GM18520 (cell line): ENCODE data around the gene PLCH1.

Experiments
- ATAC-seq: cut with Tn5 transposase; IDR thresholded peaks from one replicate; pipeline ENCODE4 v1.9.1; 2021; ENCODE audit not compliant: unreplicated experiment

PLCH1 gene

GRCh38 chr3:155745795-155746550, 1.1 kb upstream of the PLCH1 start:
- ATAC-seq, result no peak

DNA sequence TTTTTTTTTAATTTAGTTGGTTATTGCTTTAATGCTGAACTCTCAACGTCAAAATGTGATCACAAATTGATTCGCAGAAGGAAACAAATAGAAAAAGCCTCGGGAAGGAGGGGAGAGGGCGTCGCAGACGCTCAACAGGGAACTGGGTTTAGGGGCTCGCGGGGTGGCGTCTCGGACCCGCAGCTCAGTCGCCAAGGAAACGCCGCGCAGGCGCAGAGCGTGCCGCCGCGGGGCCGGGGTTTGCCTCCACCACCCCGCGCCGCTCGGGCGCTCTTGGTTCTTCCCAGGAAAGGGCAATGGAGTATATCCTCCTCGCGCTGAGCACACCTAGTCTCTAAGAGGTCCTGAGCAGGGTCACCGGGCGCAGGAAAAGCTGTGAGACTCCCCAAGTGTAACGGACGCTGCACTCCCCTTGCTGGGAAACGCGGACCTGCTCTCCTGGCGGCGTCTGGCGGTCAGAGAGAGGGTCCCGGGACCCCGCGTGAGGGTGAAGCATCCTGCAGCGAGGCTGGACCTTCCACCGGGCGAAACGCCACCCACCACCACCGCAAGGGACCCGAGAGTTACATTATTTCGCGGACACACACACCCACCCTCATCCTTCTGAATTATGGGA, 753 bp downstream of the PLCH1 start:
- no peak for ATAC-seq

DNA sequence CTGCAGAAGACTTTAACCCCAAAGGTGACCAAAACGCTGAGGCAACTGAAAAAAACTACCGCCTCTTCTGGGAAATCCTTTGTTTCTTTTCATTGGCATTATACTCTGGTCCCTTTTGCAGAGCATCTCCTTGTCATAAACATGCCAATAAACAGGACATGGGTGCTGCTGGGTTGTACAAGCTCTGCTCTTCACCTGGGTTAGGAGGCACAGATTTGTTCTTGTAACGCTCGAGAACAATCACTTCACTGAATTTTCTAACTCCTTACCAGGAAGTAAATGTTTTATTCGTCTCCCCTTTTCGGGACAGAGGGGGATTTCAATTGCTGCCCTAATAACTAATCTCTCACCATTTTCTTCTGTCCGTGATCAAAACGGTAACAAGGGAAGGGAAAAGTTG, 1.3 kb downstream of the PLCH1 start:
- no peak for ATAC-seq

DNA sequence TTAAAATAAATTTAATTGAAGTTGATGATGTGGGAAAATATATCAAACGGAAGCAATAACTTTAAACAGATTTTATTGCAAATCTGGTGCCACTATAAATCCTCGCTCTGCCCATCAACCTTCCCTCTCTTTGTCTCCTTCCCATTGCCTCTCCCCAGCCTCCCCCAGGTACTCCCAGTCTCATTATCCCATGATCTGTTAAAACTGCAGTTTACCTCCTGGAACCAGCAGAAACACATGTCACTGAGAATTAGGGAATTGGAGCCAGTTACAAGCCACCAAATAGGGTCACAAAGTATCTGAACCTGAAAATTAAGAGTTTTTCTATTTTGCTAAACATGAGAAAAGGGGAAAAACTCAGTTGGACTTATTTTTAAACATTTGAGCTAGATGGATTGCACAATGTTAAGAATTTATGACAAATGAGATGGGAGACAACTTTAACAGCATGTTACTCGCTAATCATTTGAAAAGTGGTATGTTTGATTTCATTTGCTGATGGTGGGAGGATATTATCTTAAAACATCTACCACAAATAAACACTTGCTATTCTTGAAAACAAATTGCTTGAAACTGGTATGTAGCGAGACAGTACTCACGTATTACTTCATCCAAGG, 2.4 kb downstream of the PLCH1 start:
- no peak for ATAC-seq

DNA sequence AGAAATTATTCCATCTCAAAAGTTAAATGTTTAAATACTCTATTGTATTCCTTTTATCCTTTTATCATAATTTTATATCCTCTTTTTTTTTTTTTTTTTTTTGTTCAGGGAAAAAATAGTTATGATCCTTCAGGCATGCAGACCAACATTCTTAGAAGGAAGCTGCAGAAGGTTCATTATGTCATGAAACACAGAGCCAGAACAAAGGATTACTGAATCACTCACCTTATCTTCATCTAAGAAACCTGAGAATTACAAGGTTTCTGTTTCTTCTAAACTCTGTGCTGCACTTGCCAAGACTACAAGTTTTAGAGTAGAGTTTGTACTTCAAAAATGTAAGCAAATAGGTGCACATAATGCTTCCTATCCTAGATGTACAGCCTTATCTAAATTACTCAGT, 3.3 kb downstream of the PLCH1 start:
- no peak for ATAC-seq

- no peak for ATAC-seq
These were observed 3.8 kb downstream of the PLCH1 start for GRCh38 chr3:155741101-155741500.

DNA sequence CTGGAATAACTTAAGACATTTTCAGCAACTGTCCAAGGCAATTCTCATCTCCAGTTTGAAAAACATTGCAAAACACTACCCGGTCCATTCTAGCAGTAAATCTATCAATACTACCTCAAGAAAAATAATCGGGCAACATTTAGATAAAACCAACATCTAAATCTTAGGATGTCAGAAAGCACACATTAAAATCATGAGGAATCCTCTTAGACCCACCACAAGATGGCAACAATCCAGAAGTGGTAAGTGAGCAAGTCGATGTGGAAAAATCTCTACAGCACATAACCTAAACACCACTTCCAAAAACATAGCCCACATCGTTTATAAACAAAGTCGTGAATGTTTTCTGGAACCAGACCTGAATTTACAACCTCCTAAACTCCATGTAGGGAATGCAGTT, 5.7 kb downstream of the PLCH1 start:
- ATAC-seq, result no peak

- ATAC-seq, result no peak
These were observed 6.2 kb downstream of the PLCH1 start for GRCh38 chr3:155738580-155739076.

- peak; percentile 95 for ATAC-seq
These were observed 6.9 kb downstream of the PLCH1 start for GRCh38 chr3:155737844-155738460.

- ATAC-seq, result no peak
These were observed 8.5 kb downstream of the PLCH1 start for GRCh38 chr3:155736381-155736780.

- no peak for ATAC-seq
These were observed 14.0 kb downstream of the PLCH1 start for GRCh38 chr3:155730843-155731242.

GRCh38 chr3:155727836-155728235, 17.0 kb downstream of the PLCH1 start:
- no peak for ATAC-seq

- no peak for ATAC-seq
These were observed 30.6 kb downstream of the PLCH1 start for GRCh38 chr3:155714295-155714718.

GRCh38 chr3:155712008-155712407, 32.9 kb downstream of the PLCH1 start:
- peak; percentile 96 for ATAC-seq

- no peak for ATAC-seq
These were observed 39.9 kb downstream of the PLCH1 start for GRCh38 chr3:155704771-155705559.

DNA sequence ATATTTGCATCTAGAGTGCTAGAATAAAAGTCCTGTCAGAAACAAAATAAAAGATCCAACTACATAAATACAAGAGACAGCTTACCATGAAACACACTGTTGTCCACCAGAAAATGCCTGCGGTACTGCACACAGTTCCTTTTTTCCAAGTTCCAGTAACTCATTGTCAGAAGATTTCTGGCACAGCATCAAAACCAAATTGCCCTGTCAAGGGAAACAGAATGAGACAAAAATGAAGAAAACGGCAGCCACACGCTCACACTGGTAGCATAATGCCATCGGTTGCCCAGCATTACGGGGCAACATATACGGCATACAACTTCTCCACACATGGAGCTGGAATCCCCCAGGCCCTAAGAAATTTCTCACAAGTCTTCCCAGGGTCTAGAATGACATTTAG, 40.8 kb downstream of the PLCH1 start:
- no peak for ATAC-seq

DNA sequence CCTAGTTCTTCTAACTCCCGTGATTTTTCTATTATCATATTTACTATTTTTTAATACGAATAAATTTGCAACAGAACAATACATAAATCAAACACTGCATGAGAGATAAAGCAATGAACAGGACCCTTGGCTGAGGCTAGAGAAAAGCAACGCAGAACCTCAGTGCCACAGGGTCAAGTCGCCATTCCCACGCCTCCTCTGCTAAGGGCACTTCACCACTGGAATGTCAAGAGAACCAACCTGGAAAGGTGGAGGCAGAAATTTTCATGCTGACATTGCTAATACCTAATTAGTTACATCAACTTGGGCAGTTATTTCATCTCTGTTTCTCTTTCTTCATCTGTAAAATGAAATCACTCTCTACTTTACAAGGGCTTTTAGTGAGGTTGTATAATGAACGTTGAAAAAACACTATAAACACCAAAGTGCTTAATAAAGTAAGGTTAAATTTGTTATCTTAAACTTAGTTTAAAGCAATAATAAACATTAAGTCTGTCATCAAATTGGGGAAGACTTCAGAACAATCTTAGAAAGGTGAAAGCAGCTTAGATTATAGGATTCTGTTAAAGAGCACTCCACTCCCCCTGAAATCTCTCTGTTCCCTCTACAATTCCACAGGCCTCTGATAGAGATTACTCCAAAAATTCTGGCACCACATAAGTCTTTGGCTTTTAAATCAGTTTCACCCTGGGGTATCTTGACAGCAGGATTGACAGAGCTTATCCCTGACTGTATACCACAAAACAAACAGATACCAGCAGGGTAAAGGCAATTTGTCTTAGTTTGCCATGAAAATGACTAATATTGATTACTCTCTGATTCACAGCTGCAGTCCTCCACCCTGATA, 41.9 kb downstream of the PLCH1 start:
- no peak for ATAC-seq

GRCh38 chr3:155701882-155702465, 42.9 kb downstream of the PLCH1 start:
- peak; percentile 54 for ATAC-seq

GRCh38 chr3:155697542-155697941, 47.3 kb downstream of the PLCH1 start:
- ATAC-seq, result no peak

DNA sequence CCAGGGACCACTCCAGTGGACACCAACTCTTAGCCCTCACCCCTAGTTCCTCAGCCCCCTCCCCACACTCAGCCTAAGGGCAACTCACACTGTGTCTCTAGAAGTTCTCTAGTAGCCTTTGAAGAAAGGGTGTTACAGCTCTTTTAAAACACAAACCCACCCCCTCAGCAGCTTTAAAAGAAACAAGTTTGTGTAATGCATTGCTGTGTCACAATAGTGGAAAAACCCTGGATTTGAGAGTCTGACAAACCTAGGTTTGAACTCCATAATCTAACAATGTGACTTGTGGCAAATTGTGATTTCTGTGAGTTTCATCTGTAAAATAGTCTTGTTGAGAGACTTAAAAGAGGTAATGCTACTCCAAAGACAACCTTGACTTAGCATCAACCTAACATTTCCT, 54.0 kb downstream of the PLCH1 start:
- no peak for ATAC-seq
